ENCODE data around the gene CRABP2. TPM values are rescaled to one million over a fixed set of nuclear protein-coding genes. Genes with fewer than 3 reads are reported as not detected.

Gene CRABP2
- total and polyA plus RNA-seq, 11 donors, result 0.46 to 11.4 (median 1.4) TPM; not detected in 3

GRCh38 chr1:156659988-156660751 is 45.2 kb downstream of the CRABP2 start:
- no peaks in the 10 kb centered on the region for H3K9me3 ChIP-seq
- TF ChIP-seq, protein P1, sequence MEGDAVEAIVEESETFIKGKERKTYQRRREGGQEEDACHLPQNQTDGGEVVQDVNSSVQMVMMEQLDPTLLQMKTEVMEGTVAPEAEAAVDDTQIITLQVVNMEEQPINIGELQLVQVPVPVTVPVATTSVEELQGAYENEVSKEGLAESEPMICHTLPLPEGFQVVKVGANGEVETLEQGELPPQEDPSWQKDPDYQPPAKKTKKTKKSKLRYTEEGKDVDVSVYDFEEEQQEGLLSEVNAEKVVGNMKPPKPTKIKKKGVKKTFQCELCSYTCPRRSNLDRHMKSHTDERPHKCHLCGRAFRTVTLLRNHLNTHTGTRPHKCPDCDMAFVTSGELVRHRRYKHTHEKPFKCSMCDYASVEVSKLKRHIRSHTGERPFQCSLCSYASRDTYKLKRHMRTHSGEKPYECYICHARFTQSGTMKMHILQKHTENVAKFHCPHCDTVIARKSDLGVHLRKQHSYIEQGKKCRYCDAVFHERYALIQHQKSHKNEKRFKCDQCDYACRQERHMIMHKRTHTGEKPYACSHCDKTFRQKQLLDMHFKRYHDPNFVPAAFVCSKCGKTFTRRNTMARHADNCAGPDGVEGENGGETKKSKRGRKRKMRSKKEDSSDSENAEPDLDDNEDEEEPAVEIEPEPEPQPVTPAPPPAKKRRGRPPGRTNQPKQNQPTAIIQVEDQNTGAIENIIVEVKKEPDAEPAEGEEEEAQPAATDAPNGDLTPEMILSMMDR (IDR thresholded peaks at IDR 0.05), result peak; percentile 94 to 100 (median 98)
- TF ChIP-seq POLR2A (IDR thresholded peaks at IDR 0.05), result peak in 1 of 2 donors; percentile 33
- ATAC-seq (peak; percentile 81 to 88 (median 83)), DNase-seq (peak; percentile 97 to 98 (median 98))
- intact Hi-C loops (cut with DNase I), result loop anchor here (1.0 to 10.0 kb wide), 12 partner anchors 17 to 545 kb away; partner anchors contain the start of genes NES (in 5 of the 10), MEF2D (in 3 of the 10), CRABP2 (in 1 of the 10) and LMNA (in 1 of the 10)
- 9 to 17% (median 11%) methylated on average over 37 to 38 of the region's 38 CpGs for WGBS, 4 donors
- no peaks in the 10 kb centered on the region for H3K36me3 ChIP-seq
- peaks cover 0 to 21% (median 0%) of the 10 kb centered on the region in 9 donors for H3K27me3 ChIP-seq
- peaks cover 26 to 82% (median 69%) of the 10 kb centered on the region in 12 donors for H3K4me1 ChIP-seq
- H3K27ac ChIP-seq, result peak overlapping the region; percentile 53 to 99 (median 96)
- H3K4me3 ChIP-seq, result peak overlapping the region in 10 of 12 donors; percentile 19 to 46 (median 42)

- no peak for TF ChIP-seq POLR2A (IDR thresholded peaks at IDR 0.05)
- TF ChIP-seq, protein P1 (IDR thresholded peaks at IDR 0.05), result no peak
- ATAC-seq (no peak), DNase-seq (no peak)
- Histone ChIP-seq H3K36me3 (no peaks in the 10 kb centered on the region), H3K4me1 (peaks cover 24 to 78% (median 64%) of the 10 kb centered on the region in 12 donors), H3K27ac (peak overlapping the region in 9 of 12 donors; percentile 5 to 99 (median 93)), H3K9me3 (no peaks in the 10 kb centered on the region), H3K4me3 (peak overlapping the region in 5 of 12 donors; percentile 5 to 46 (median 42)), H3K27me3 (peaks cover 0 to 24% (median 0%) of the 10 kb centered on the region in 9 donors)
- WGBS, 4 donors, result 17 to 23% (median 20%) methylated on average over 6 of the region's 6 CpGs
- intact Hi-C loops (cut with DNase I), result loop anchor here in 7 of 10 donors (1.0 to 10.0 kb wide), 4 partner anchors 19 to 277 kb away; no protein-coding TSS in a partner anchor
Measured at GRCh38 chr1:156659661-156659987, 45.8 kb downstream of the CRABP2 start.

- DNase-seq (no peak), ATAC-seq (no peak)
- peak overlapping the region in 5 of 12 donors; percentile 5 to 98 (median 73) for H3K27ac ChIP-seq
- no peaks in the 10 kb centered on the region for H3K36me3 ChIP-seq
- intact Hi-C loops (cut with DNase I), result loop anchor here in 7 of 10 donors (1.0 to 10.0 kb wide), 4 partner anchors 19 to 277 kb away; no protein-coding TSS in a partner anchor
- no peak overlapping the region for H3K4me3 ChIP-seq
- peaks cover 0 to 27% (median 0%) of the 10 kb centered on the region in 9 donors for H3K27me3 ChIP-seq
- 78 to 84% (median 81%) methylated on average over 10 of the region's 10 CpGs for WGBS, 4 donors
- no peaks in the 10 kb centered on the region for H3K9me3 ChIP-seq
- no peak for TF ChIP-seq POLR2A (IDR thresholded peaks at IDR 0.05)
- TF ChIP-seq, protein P1 (IDR thresholded peaks at IDR 0.05), result no peak
- peaks cover 18 to 72% (median 58%) of the 10 kb centered on the region in 12 donors for H3K4me1 ChIP-seq
Measured at GRCh38 chr1:156658945-156659574, 46.3 kb downstream of the CRABP2 start.

- H3K36me3 ChIP-seq, result no peaks in the 10 kb centered on the region
- intact Hi-C loops (cut with DNase I), result loop anchor here in 7 of 10 donors (5.0 to 10.0 kb wide), 3 partner anchors 76 to 276 kb away; no protein-coding TSS in a partner anchor
- TF ChIP-seq, protein P1 (IDR thresholded peaks at IDR 0.05), result no peak
- no peak for TF ChIP-seq POLR2A (IDR thresholded peaks at IDR 0.05)
- no peak overlapping the region for H3K4me3 ChIP-seq
- H3K27ac ChIP-seq, result no peak overlapping the region
- WGBS, 4 donors, result 87 to 91% (median 90%) methylated on average over 13 to 14 of the region's 14 CpGs
- ATAC-seq (no peak), DNase-seq (no peak)
- H3K27me3 ChIP-seq, result peaks cover 0 to 28% (median 1%) of the 10 kb centered on the region in 9 donors
- peaks cover 13 to 66% (median 52%) of the 10 kb centered on the region in 12 donors for H3K4me1 ChIP-seq
- no peaks in the 10 kb centered on the region for H3K9me3 ChIP-seq
Measured at GRCh38 chr1:156658496-156658895, 46.9 kb downstream of the CRABP2 start.

Data from heart left ventricle (tissue), 16 donors.